HG02870 (cell line): ENCODE data around the gene DGKB.

Experiments
- ATAC-seq: cut with Tn5 transposase; IDR thresholded peaks from one replicate; pipeline ENCODE4 v1.9.1; 2021; ENCODE audit warnings: mild to moderate bottlenecking, moderate library complexity; ENCODE audit not compliant: unreplicated experiment

DGKB gene

DNA sequence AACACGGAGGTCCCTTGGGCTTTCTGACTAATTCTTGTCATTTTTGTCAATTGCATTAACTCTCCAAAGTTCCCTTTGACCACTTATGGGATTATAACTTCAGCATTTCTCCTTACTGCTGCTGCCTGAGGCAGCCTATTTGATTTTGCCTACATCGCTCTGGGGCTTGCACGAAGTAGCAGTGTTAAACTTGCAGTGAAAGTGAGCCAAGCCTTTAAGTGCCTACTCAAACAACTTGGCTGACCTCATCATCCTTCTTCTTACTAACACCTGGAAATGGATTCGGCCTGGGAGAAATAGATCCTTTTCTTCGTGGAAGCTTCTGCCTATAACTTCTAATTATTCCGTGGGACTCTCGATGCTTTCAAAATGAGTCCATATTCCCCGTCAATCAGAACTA lies 76.6 kb downstream of the DGKB start:
- no peak for ATAC-seq

DNA sequence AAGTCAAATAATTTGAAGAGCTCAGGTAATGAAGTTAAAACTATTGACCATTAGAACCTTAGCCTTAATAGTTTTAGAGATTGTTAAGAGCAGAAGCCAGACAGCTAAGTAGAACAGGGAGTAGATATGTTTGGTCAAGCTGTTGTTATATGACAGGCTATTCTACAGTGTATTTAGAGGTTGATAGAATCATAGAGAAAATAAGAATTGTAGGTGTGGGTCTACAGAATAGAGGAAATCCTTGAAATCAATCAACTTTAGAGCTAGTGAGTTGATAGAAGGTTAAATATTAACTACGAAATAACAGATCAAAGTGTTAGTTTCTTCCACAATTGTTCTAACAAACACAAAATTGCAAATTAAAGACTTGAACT lies 80.1 kb downstream of the DGKB start:
- ATAC-seq: no peak

DNA sequence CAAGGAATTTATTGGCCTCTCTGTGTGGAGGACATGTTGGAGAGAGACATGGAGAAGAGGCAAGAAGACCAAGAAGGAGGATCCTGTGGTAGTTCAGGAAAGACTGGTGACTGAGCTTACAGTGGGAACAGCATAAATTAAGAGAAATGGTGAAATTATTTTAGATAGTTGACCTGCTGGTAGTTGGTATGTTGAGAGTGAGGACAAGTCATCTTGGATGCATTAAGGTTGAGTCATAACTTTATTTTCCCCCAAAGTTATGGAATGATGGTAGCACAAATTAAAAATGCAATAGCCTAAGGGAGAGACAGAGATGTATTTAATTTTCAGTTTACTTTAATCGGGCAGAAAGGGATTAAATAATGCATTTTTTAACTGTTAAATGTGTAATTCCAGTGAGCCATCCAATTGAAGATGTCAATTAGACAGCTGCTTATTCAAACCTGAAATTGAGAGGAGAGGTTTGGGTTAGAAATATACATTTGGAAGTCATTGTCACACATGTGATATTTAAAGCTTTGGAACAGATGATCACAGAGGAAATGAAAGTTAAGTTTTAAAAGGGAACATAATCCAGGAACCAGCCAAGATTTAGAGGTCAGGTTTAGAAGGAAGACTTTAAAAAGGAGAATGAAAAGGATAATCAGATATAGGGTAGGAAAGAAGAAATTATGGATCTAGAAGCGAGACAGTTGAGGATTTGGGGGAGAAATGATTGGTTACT lies 80.6 kb downstream of the DGKB start:
- no peak for ATAC-seq

DNA sequence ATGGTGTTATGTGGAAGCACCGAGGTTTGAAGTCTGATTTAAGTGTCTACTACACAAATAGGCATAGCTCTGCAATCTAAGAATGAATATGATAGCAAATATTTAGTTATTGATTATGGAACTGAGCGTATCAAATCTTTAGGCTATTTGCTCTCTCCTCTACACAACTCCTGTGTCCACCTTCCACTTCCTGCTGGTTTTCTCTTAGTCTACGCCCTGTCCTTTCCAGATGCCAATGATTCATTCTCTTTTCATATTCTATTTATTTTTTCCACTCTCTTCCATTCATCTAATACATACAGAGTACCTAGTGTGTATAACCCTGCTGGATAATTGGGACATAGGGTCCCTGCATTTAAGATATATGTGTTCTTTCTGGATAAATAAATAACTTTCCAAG lies 83.7 kb downstream of the DGKB start:
- no peak for ATAC-seq

DNA sequence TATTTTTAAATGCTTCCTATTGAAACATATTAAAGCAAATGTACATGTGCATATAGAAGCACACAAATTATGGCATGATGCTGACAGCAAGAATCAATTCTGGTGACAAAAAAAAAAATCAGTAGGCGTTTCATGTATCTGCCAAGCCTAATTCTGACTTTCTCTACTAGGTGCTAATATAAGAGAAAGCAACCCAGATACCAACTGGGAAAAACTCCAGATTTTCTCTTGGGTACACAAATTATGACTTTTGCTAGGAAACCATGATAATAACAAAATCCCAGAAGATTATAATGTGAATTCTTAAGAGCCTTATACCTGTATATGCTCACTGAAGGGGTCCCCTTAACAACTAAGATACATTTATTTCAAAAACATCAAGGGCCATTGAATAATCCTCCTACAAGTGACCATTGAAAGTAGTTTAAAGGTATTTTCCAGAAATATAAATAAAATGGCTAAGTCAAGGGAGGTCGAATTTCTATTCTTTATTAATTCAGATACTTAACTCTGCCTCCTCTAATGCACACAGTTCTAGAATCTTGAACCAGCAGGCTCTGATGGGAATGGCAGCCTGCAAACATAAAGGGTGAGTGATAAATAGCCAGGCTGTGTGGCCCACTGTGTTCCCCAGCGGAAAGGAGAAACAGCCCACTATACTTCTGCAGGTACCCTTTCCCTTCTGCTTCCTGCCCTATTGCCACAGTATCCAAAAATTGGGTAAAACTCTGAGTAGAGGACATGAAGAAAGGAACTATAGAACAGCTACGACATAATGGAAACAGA lies 84.5 kb downstream of the DGKB start:
- no peak for ATAC-seq

DNA sequence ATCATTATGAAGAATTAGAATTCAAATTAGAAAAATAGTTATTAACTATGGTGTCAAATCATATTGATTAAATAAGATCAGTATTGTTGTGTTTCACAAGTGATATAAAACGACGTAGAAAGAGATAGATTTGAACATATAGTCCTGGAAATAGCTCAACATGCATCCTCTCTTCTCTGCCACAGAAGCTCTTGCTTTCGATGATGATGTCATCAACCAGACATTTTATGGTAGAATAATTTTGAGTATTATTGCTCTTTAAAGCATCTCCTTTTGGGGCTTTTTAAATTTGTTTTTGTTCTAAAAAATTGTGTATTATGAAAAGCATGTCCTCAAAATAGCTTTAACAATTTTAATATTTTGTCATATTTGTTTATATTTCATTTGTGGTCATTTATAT lies 95.0 kb downstream of the DGKB start:
- ATAC-seq: no peak

DNA sequence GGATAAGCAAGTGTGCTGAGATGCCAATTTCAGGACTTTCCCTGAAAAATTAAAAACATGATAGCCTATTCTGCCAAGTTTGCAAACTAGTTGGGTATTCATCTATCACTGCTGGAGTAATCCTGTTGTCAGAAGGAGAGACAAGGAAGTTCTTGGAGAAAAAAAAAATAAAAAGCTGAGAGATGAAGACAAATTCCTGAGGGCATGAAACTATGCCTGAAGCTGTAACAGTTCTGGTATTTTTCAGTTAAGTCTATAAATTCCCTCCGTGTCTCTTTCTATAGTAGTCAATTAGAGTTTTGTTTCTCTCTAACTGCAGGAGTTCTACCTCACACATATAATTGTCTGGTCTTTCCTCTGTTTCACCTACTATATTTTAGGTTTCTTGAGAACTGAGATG lies 95.7 kb downstream of the DGKB start:
- no peak for ATAC-seq

DNA sequence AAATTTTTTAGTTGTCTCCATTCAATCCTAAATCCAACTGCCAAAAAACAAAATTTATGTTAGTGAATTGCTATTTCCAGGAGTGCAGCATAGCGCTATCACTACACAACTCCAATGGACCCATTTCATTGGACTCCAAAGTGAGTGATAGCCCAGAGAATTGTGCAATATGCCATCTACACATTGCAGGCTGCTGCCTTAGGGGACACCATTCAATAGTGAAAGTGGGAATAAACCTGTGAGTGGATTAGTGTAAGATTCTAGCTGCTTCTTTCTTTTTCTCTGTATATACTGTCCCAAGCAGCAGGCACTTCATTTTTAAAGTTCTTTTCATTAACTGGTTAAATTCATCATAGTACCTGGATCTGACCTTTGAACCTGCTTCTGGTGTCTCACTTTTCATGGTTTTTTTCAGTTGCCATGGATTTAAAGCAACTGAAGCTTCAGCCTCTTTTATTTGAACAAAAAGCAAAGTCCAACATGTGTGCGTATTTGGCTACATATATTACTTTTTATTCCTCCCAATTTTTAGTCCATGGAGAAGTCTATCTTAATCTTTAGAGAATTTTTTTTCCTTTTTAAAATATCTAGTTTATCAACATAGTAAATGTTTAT lies 97.3 kb downstream of the DGKB start:
- no peak for ATAC-seq

DNA sequence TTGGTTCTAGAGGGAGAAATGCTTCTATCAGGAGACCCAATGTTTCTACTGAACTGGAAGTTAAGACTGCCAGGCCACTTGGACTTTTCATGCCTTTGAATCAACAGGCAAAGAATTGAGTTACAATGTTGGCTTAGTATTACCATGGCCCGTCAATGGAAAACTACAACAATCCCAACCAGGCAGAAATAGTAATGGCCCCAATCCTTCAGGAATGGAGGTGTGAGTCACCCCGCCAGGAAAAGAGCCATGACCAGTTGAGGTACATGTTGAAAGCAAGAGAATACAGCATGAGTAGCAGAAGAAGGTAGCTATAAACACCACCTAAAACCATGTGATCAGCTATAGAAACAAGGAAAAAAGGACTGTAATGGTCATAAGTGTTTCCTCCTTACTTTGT lies 101.9 kb downstream of the DGKB start:
- no peak for ATAC-seq

DNA sequence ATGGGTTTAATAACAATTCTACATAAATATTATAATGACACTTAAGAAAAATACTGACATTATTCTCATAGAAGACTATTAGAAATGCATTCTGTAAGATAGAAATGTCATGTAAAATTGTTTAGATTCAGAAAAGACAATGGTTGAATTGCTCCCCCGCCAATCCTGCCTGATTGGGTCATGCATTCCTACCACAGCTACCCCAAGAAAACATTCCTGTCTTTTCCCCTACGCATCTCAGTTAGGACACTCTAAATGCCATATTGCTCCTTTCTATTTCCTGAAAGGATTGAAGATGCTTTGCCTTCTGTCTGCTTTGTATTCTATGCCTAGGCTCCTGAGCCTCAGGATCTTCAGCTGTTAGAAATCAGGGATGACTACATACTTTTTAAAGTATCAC lies 109.4 kb downstream of the DGKB start:
- no peak for ATAC-seq

DNA sequence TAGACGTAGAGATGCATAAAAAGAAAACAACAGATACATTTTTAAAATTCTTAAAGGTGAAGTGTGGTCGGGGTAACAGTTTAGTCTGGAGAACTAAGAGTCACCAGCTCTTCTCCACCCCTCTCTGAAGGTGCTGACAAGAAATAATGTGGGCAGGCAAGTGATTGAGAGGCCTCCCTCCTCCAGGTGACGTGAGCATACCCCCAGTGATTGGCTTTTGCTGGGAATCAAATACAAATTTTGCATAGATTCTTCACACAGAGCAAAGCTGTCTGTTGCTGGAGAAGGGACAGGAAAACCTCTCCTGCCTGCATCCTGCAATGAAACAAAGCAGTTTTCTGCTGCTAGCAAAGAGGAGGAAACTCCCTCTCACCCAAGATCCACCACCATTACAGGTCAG lies 115.0 kb downstream of the DGKB start:
- no peak for ATAC-seq

DNA sequence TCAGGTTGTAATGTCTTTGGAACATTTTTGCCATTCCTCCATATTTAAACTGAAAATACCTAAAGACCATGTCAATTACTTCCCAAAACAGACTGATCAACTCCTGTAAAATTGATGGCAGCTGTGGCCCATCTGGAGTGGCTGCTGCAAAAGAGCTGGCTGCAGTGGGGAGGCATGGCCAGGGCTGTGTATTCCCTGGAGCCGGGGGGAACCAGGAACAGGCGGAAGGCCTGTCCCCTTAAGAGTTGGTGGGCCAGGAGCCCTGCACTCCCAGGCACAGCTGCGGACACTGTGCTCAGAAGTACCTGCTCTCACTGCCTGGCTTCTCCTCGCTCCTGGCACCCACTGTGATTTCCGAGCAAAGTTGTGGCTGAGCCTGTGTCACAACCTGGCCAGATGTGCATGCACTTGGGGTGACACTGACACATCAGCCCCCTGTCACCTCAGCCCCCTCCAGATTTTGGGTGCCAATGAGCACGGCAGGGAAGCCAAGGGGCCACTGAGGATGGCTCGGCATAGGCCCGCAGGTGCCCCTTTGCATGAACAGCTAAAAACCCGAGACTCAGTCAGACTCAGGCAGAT lies 116.1 kb downstream of the DGKB start:
- ATAC-seq: no peak

DNA sequence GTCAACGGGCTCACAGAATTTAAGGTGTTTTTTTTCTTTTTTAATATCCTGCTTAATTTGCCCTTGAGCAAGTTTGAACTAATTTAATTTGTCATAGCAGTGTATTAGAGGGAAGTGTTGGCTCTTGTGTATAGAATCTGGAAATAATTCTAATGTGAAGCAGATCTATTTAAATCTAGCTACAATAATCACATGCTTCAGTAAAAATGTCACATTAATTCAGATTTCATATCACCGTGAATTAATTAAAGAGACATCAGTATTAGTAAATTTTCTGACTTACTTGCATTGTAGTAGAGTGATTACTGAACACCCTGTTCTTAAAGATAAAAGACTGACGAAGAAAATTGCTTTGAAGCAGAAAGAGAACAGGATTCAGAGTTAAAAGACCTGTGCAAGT lies 124.7 kb downstream of the DGKB start:
- ATAC-seq: no peak

DNA sequence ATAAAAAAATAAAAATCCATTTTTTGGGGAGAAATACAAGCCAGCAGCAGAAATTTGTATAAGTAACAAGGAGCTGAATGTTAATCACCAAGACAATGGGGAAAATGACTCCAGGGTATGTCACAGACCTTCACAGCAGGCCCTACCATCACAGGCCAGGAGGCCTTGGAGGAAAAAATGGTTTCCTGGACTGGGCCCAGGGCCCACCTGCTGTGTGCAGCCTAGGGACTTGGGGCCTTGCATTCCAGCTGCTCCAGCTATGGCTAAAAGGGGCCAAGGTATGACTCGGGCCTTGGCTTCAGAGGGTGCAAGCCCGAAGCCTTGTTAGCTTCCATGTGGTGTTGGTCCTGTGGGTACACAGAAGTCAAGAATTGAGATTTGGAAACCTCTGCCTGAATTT lies 126.3 kb downstream of the DGKB start:
- ATAC-seq: no peak

DNA sequence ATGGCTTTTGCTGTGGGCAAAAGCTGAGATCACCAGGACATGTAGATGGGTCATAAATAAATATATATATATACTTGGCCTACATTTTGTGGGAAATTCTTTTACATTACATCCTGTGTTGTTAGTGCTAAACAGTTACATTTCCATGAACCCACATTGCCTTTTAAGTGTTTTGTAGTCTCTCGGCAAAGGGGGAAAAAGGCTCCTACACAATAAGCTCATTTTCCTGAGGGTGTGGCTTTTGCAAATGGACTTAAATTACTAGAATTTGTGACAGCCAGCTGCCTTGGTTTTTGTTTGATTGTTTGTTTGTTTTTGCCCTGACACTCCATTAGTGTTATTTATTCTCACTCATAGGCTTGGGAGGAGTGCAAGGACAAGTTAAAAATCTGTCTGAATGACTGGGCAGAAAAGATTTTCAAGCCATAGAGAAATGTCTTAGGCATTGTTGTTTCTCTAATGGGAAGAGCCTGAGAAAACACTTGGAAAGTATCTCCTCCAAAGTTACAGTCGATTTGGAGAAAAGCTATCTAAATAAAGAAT lies 128.8 kb downstream of the DGKB start:
- no peak for ATAC-seq

DNA sequence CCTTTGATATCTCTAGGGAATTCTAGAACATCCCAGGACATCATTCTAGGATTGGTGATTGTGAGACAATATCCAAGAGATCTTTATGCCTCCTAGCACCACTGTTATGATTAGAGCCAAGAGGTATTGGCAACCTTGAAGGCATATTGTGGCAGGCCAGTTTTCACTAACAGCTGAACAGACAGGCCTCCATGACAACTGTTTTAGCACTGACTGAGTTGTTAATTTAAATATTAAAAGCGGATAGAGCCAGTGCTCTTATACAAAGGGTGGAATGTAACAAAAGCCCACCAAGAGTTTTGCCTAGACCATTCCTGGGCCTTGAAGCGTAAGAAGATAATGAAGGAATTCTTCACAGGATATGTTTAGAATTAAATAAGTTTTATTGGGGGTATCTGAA lies 131.9 kb downstream of the DGKB start:
- ATAC-seq: no peak

DNA sequence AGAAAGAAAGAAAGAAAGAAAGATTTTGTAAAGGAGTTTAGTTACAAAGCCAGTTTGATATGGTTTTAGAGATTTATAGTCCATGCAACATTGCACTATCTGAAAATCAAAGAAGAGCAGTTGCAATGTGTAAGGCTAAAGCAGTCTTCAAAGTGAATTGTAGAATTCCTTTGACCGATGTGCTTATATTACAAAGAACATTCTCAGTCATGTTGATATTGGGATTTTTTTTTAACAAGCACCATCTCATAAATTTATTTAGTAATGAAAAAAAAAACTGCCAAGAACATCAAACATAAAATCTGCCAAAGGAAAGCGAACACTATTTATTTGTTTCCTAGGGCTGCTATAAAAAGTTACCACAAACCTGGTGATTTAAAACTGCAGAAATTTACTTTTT lies 133.3 kb downstream of the DGKB start:
- ATAC-seq: no peak

DNA sequence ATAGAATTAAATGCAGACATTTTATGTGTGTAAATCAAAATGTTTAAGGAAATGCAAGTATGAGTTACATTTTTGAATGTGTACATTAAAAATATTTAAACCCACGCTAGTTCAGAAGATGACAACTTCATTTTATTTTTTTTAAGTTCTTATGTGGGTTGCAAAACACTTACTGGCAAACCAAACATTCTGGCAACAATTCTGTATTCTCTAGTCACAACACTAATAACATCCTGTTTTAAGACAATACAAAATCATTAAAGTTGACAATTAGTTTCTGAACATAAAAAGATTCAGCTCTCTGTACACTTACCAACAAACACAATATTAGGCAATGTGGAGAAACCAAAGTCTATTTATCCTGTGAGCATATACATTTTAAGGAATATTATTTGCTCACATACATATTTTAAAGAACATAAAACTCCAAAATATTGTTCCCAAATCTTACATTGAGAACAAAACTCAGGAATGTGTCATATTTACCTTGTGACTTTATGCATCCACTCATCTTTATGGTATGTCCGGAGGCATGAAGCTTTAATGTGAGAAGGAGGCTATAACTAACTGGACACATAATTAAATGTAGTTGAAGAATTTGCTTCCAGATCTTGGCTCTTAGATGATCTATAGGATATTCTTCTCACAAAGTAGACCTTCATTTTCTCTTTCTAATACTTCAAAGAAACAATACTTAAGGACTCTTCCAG lies 134.7 kb downstream of the DGKB start:
- no peak for ATAC-seq

DNA sequence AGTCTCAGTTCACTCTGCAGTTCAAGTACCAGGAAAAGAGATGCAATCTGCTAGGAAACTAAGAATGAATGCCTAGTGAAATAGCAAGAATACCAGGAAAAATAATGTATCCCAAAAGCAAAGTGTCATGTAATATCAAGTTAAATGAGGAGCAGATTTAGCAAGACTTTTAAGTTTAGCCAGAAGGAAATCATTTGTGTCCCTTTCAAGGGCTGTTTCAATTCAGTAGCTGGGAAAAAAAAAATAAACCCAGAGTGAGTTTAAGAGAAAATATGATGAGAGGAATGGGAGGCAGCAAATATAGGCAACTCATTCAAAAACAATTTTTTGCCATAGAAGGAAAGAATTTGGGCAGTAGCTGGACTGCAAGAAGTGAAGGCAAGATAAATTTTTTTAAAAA lies 135.8 kb downstream of the DGKB start:
- no peak for ATAC-seq

DNA sequence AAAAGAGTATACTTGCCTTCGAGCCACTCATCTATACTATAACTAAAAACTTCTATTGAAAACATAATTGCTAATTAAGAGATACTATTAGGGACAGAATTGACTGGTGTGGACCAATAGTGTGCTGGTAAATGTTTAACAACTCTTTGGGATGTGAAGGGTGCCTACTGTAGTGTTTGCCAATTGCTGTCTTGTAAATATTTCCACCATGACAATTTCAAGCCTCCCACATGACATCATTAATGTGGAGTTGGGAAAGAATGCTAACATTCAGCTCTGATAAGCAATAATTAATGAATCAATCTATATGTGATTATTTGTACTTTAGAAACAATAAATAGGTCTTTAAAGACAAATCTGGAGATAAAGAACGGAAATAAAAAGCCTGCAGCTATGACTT lies 136.8 kb downstream of the DGKB start:
- no peak for ATAC-seq

DNA sequence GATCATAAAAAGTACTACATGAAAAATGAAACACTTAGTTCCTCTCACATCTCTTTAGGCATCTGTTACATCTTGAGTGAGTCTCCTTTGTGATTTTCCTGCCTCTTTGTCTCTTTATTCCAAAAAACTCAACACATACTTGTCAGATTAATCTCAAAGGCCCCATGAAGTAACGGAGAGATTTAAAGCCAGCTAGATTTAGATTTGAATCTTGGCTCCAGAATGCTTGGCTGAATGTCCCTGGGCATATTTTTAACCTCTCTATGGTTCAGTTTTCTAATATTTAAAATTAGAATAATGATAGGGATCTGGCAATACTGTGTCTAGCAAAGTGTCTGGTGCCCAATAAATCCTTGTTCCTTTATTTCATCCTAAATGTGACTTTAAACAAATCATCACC lies 140.0 kb downstream of the DGKB start:
- ATAC-seq: no peak
